Glomerular visceral epithelial cell (primary cell): ENCODE results near the gene ATN1.

Experiments used
- DNase-seq: peaks from one replicate; pipeline ENCODE4 v3.0.0-alpha.2; 2016; ENCODE audit errors: extremely low spot score

The ATN1 gene

GRCh38 chr12:6944381-6945186 lies 16.8 kb downstream of the ATN1 start:
- peak; percentile 93 for DNase-seq

DNA sequence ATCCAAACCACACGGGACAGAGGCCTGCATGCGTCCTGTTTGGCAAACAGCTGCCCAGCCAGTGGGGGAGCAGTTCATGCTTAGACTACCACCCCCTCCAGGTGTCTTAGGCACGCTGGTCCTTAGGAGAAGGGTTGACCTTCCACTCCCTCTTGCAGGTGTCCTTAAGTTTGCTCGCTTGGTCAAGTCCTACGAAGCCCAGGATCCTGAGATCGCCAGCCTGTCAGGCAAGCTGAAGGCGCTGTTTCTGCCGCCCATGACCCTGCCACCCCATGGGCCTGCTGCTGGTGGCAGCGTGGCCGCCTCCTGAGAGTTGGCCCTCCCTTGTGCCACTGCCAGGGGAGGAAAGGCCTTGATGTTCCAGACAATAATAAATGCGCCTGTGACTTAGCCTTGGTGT lies 17.9 kb downstream of the ATN1 start:
- no peak for DNase-seq

DNA sequence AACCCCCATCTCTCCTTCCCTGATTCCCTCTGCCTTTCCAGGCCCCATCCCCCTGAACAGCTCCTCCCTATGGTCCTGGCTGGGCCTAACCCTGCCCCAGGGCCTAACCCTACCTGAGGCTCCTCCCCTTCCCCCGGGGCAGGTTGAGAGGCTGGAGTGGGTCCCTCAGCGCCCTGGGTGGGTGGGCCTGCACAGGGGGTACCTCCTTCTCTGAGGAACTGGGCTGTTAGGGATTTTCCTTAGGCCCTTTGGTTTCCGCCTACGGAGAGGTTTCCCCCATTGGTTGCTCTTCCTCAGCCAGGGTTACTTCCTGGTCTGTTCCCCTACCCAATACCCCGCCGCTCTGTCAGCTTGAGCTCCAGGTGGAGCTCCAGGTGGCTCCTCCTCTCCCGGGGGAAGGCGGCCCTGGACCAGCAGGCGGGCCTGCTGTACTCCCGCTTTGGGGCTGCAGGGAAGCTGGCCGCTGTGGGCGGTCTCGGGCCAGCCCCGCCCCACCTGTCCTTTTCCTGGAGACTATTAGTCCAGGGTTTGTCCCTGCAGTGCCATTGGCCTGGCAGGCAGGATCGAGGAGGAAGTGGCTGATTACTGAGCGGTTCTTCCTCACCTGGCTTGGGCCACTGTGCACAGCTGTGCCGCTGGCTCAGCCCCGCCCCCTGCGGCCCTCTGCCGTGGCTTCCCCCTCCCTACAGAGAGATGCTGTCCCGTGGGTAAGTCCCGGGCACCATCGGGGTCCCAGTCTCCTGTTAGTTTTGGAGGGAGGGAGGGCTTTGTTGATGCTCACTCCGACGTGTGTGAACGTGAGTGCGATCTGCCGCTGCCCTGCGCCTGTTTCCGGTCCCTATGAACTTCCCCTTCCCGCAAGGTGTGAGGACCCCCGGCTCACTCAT lies 18.5 kb downstream of the ATN1 start:
- peak; percentile 94 for DNase-seq

DNA sequence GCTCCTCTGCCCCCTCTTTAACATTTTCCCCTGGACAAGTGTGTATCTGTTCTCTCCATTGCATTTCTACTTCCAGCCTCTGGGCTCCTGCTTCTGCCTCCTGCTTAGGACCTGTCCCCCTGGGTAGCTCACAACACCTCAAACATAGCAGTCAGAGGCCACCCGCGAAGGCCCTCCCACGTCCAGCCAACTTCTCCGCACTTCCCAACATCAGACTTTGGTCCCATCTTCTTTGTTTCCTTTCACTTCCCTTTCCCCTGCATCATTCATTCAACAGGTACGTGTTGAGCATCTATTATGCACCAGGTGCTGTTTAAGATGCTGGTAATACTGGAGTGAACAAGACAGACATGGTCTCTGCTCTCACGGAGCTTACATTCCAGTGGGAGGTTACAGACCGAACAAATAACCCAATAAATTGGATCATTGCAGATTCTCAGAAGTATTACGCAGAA lies 19.2 kb downstream of the ATN1 start:
- DNase-seq = no peak

DNA sequence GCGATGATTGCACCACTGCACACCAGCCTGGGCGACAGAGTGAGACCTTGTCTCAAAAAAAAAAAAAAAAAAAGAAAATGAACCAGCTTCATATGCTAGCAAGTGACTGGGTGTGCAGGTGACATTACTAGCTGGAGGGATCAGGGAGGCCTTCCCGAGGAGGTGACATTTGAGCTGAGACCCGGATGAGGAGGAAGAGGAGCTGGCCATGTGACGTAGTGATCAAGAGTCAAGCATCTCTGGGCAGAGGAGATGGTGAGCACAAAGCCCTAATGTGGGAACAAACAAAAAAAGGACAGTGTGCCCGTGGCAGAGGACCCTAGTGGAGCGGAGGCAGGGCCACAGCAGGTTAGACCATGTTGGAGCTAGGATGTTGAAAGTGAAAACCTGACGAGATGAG lies 19.9 kb downstream of the ATN1 start:
- DNase-seq = no peak

DNA sequence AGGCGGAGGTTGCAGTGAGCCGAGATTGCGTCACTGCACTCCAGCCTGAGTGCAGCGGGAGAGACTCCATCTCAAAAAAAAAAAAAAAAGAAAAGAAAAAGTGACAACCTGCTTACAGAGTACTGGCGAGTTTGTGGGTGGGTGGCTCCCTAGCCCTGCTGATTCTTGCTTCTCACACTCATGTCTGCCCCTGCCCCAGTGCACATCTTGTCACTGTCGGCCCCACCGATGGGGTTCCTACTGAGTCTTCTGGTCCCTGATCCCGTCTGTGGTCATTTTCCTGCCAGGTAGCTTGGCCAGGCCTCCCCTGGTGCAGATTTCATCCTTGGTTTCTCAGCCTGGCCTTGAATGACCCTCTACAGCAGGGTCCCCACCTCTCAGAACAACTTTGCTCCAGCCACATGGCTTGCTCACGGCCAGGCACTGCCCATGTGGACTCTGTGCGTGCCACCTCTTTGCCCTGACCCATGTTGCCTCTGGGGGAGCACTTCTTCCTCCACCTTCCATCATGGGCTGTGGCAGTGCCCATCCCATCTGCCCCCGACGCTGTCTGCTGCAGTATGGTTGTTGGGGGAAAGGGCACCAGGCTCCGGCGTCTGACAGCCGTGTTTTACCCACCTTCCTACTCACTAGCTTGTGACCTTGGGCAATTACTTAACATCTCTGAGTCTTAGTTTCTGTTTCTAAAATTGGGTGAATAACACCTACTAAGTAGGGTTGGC lies 21.3 kb downstream of the ATN1 start:
- DNase-seq = no peak

DNA sequence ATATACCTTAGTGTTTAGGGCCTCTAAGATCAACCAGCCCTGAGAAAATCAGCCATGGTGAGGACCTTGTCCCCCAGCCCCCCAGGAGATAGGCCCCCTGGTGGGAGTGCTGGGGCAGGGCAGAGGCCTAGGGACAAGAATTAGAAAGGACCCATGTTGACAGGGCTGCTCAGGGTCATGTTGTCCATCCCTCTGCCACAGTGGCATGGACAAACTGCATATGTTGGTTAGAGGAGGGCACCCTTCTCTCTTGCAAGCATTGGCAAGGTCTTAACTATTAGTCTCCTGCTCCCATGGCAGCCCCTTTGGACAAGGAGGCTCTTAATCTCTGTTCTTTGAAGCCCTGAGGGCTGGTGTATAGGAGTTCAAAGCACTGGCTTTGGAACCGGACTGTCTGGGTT lies 22.6 kb downstream of the ATN1 start:
- DNase-seq = no peak

GRCh38 chr12:6950811-6951540 lies 23.2 kb downstream of the ATN1 start, which contains the start of gene PTPN6:
Gene PTPN6, plus strand, starts transcription at chr12:6951356. Its CDS starts 157 bp downstream, at chr12:6951513.
- no peak for DNase-seq

GRCh38 chr12:6951551-6952120 lies 23.9 kb downstream of the ATN1 start:
- no peak for DNase-seq

- DNase-seq = no peak
Measured at GRCh38 chr12:6952121-6952862, 24.5 kb downstream of the ATN1 start.

DNA sequence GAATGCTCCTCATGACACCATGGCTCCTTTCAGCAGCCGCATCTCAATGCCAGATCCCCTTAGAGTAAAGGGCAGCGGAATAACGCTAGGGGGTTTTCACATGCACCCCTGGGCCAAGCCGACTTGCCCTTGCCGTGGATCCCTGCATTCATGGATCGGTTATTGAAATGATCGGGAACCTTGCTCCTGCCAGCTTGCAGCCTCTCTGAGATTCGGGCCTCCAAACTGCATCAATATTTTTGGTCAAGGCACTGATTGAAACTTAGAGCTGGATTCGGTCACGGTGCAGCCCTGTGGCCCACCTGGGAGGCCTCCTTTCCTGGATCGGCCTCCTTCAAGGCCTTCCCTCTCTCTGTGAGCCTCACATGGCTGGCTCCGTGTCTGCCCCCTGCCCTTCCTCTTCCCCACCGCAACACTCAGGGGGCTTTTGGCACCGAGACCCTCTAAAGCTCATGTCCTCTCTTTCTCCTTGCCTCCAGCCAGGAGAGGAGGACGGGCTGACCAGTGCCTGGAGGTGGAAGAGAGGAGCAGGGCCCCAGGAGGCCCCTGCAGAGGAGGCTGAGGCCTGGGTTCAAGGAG lies 25.2 kb downstream of the ATN1 start:
- no peak for DNase-seq

DNA sequence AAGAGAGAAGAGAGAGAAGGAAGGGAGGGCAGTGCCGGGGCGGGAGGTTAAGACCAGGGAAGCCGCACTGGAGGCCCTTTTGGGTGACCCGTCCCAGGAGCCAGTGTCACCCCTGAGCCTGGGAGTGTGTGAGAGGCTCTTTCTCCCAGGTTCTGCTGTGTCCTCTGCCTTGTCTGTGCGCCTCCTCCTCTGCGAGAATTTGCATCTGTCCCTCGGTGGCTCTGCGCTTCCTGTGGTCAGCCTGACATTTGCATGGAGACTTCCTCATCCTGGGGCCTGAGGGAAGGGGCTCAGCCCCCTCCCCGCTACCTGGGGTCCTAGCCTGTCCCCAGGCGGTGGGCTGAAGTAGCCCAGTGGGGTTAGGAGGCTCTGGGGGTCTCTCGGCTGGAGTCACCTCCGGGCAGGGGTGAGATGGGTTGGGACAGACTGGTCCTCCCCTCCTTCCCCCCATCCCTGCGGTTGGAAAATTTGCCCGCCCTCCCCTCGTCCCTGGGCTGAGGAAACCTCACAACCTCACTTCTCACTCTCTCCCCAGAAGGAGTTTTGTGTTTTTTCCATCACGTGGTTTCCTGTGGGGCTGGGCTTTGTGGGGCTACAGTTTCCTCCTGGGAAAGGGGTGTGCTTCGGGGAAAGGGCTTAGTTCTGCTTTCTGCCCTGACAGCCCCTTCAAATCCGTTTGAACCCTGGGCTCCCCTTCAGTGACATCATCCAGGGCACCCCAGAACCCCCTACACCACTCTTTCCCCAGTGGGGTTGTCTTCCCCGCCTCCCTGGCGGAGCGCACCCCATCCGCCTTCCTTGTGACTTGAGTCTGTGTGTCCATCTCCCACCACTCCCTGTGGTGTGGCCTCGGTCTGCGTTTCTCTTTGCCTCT lies 25.9 kb downstream of the ATN1 start:
- no peak for DNase-seq

GRCh38 chr12:6954316-6955107 lies 26.8 kb downstream of the ATN1 start:
- no peak for DNase-seq

GRCh38 chr12:6955108-6956020 lies 27.6 kb downstream of the ATN1 start:
- no peak for DNase-seq

DNA sequence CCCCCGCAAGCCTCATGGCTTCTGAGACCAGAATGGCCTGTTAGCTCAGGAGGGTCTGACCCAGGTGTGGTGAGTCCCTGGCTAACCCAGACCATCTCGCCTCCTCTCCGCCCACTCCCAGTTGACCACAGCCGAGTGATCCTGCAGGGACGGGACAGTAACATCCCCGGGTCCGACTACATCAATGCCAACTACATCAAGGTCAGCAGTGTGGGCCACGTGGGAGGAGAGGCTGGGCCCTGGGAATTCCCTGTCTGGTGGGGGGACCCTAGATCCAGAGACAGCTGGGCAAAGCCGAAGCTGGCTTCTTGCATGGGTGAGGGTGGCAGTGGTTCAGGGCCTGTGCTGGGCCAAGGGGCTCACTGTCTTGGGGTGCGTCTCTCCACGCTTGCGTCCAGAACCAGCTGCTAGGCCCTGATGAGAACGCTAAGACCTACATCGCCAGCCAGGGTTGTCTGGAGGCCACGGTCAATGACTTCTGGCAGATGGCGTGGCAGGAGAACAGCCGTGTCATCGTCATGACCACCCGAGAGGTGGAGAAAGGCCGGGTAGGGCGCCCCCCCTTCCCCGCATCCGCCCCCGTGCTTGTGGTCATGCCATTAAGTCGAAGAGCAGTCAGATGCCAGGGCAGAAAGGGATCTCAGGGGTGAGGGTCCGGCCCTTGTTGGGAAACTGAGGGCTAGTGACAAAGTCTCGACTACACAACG lies 28.4 kb downstream of the ATN1 start:
- DNase-seq = no peak

GRCh38 chr12:6957151-6957701 lies 29.5 kb downstream of the ATN1 start:
- DNase-seq = no peak
